ENCODE data around the gene EIF4G3.

EIF4G3 gene

GRCh38 chr1:21022279-21023040 is 154.2 kb downstream of the EIF4G3 start:
- Histone ChIP-seq H3K4me2 (ENCODE audit: low read length) (no peak overlapping the region), H3K4me3 (ENCODE audit: low read length) (no peak overlapping the region), H3K9me2 (replicated peaks; ENCODE audit: control insufficient read depth, low read length) (no peaks in the 10 kb centered on the region), H3K27me3 (ENCODE audit: control insufficient read depth, low read length) (no peaks in the 10 kb centered on the region), H3F3A (ENCODE audit: control insufficient read depth, insufficient read depth) (no peaks in the 10 kb centered on the region), H3K4me1 (ENCODE audit: control insufficient read depth, low read length) (peaks cover 9% of the 10 kb centered on the region), H3K9me3 (ENCODE audit: control insufficient read depth, insufficient read depth, low read length) (no peaks in the 10 kb centered on the region), H4K20me1 (ENCODE audit: control insufficient read depth, insufficient read depth, low read depth, low read length) (no peaks in the 10 kb centered on the region), H3K27ac (ENCODE audit: low read depth, low read length) (no peak overlapping the region), H3K79me2 (ENCODE audit: control insufficient read depth, low read length) (peaks cover 45% of the 10 kb centered on the region), H3K36me3 (ENCODE audit: control insufficient read depth, low read length) (no peaks in the 10 kb centered on the region; the same call in 1 of the 2 replicates)
- TF ChIP-seq, protein P1, sequence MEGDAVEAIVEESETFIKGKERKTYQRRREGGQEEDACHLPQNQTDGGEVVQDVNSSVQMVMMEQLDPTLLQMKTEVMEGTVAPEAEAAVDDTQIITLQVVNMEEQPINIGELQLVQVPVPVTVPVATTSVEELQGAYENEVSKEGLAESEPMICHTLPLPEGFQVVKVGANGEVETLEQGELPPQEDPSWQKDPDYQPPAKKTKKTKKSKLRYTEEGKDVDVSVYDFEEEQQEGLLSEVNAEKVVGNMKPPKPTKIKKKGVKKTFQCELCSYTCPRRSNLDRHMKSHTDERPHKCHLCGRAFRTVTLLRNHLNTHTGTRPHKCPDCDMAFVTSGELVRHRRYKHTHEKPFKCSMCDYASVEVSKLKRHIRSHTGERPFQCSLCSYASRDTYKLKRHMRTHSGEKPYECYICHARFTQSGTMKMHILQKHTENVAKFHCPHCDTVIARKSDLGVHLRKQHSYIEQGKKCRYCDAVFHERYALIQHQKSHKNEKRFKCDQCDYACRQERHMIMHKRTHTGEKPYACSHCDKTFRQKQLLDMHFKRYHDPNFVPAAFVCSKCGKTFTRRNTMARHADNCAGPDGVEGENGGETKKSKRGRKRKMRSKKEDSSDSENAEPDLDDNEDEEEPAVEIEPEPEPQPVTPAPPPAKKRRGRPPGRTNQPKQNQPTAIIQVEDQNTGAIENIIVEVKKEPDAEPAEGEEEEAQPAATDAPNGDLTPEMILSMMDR (IDR thresholded peaks at IDR 0.05; ENCODE audit: low read depth, low read length, poor library complexity, severe bottlenecking) = no peak
- no peak for TF ChIP-seq EZH2phosphoT487 (IDR thresholded peaks at IDR 0.05; ENCODE audit: borderline replicate concordance, low read length)

GRCh38 chr1:21021311-21021710 is 155.4 kb downstream of the EIF4G3 start:
- no peaks in the 10 kb centered on the region for H3K27me3 ChIP-seq (ENCODE audit: control insufficient read depth, low read length)
- no peak overlapping the region for H3K27ac ChIP-seq (ENCODE audit: low read depth, low read length)
- H3K79me2 ChIP-seq (ENCODE audit: control insufficient read depth, low read length) = peaks cover 43% of the 10 kb centered on the region
- no peaks in the 10 kb centered on the region for H3K9me2 ChIP-seq (replicated peaks; ENCODE audit: control insufficient read depth, low read length)
- no peak overlapping the region for H3K4me2 ChIP-seq (ENCODE audit: low read length)
- no peaks in the 10 kb centered on the region for H3K9me3 ChIP-seq (ENCODE audit: control insufficient read depth, insufficient read depth, low read length)
- no peak overlapping the region for H3K4me3 ChIP-seq (ENCODE audit: low read length)
- TF ChIP-seq EZH2phosphoT487 (IDR thresholded peaks at IDR 0.05; ENCODE audit: borderline replicate concordance, low read length) = no peak
- TF ChIP-seq, protein P1 (IDR thresholded peaks at IDR 0.05; ENCODE audit: low read depth, low read length, poor library complexity, severe bottlenecking) = no peak
- no peaks in the 10 kb centered on the region for H3F3A ChIP-seq (ENCODE audit: control insufficient read depth, insufficient read depth)
- H4K20me1 ChIP-seq (ENCODE audit: control insufficient read depth, insufficient read depth, low read depth, low read length) = no peaks in the 10 kb centered on the region
- no peaks in the 10 kb centered on the region; the same call in 1 of the 2 replicates for H3K36me3 ChIP-seq (ENCODE audit: control insufficient read depth, low read length)
- peaks cover 9% of the 10 kb centered on the region for H3K4me1 ChIP-seq (ENCODE audit: control insufficient read depth, low read length)

GRCh38 chr1:21020151-21020550 is 156.5 kb downstream of the EIF4G3 start:
- H3K36me3 ChIP-seq (ENCODE audit: control insufficient read depth, low read length) = no peaks in the 10 kb centered on the region; the same call in 1 of the 2 replicates
- H3K27ac ChIP-seq (ENCODE audit: low read depth, low read length) = no peak overlapping the region
- H3K79me2 ChIP-seq (ENCODE audit: control insufficient read depth, low read length) = peaks cover 47% of the 10 kb centered on the region
- H3K9me2 ChIP-seq (replicated peaks; ENCODE audit: control insufficient read depth, low read length) = no peaks in the 10 kb centered on the region
- H3K9me3 ChIP-seq (ENCODE audit: control insufficient read depth, insufficient read depth, low read length) = no peaks in the 10 kb centered on the region
- peaks cover 9% of the 10 kb centered on the region for H3K4me1 ChIP-seq (ENCODE audit: control insufficient read depth, low read length)
- H3K4me2 ChIP-seq (ENCODE audit: low read length) = no peak overlapping the region
- TF ChIP-seq, protein P1 (IDR thresholded peaks at IDR 0.05; ENCODE audit: low read depth, low read length, poor library complexity, severe bottlenecking) = no peak
- no peak for TF ChIP-seq EZH2phosphoT487 (IDR thresholded peaks at IDR 0.05; ENCODE audit: borderline replicate concordance, low read length)
- no peaks in the 10 kb centered on the region for H3K27me3 ChIP-seq (ENCODE audit: control insufficient read depth, low read length)
- H4K20me1 ChIP-seq (ENCODE audit: control insufficient read depth, insufficient read depth, low read depth, low read length) = no peaks in the 10 kb centered on the region
- H3K4me3 ChIP-seq (ENCODE audit: low read length) = no peak overlapping the region
- H3F3A ChIP-seq (ENCODE audit: control insufficient read depth, insufficient read depth) = no peaks in the 10 kb centered on the region
